ENCODE data around the gene KCNT2. TPM values are rescaled to one million over a fixed set of nuclear protein-coding genes. Genes with fewer than 3 reads are reported as not detected.

KCNT2 gene
- total and polyA plus RNA-seq, 2 of the 8 experiments (the other 6 are each of a cell fraction or from before 2014, with no cell fraction given), result 2.3 to 10.2 TPM

- Histone ChIP-seq H3K36me3 (ENCODE audit: control insufficient read depth in 2 of 4, insufficient read depth in 4 of 4, low read length in 3 of 4) (no peaks in the 10 kb centered on the region), H3K79me2 (ENCODE audit: control insufficient read depth in 1 of 2, insufficient read depth in 2 of 2, low read length in 2 of 2) (no peaks in the 10 kb centered on the region), H3K14ac (ENCODE audit: insufficient read length) (no peak overlapping the region), H2BK12ac (ENCODE audit: low read depth, low read length) (no peak overlapping the region), H3K27ac (ENCODE audit: low read depth, low read length) (no peak overlapping the region), H3K27me3 (replicated peaks in 1 of 4; ENCODE audit: control insufficient read depth in 3 of 4, extremely low read depth in 1 of 4, insufficient read depth in 3 of 4, low read length in 3 of 4) (no peaks in the 10 kb centered on the region), H3K23ac (ENCODE audit: insufficient read length) (no peak overlapping the region), H4K91ac (replicated peaks; ENCODE audit: insufficient read length, low read length) (no peak overlapping the region), H3K79me1 (ENCODE audit: low read depth, low read length) (no peaks in the 10 kb centered on the region), H2BK15ac (ENCODE audit: low read length) (no peak overlapping the region), H3K4ac (replicated peaks; ENCODE audit: insufficient read length, low read depth, low read length) (no peak overlapping the region), H3K4me1 (replicated peaks in 1 of 4; ENCODE audit: control insufficient read depth in 3 of 4, insufficient read depth in 4 of 4, low read length in 3 of 4) (peaks cover 2 to 24% (median 7%) of the 10 kb centered on the region in 4 experiments; a peak in 4 of 7 replicates), H4K5ac (ENCODE audit: insufficient read length, low read depth, low read length) (no peak overlapping the region), H2AK5ac (ENCODE audit: low read depth, low read length) (no peak overlapping the region), H3K56ac (replicated peaks; ENCODE audit: insufficient read length, low read depth, low read length) (no peak overlapping the region), H4K8ac (ENCODE audit: extremely low read depth, insufficient read depth, low read length) (no peak overlapping the region), H4K20me1 (replicated peaks in 1 of 2; ENCODE audit: control insufficient read depth in 1 of 2, insufficient read depth in 2 of 2, low read length in 2 of 2) (no peaks in the 10 kb centered on the region), H3K9me3 (ENCODE audit: insufficient read depth in 2 of 2, low read depth in 1 of 2, low read length in 1 of 2) (no peaks in the 10 kb centered on the region), H2AFZ (ENCODE audit: low read length) (no peak overlapping the region), H2BK120ac (replicated peaks; ENCODE audit: low read depth, low read length) (no peak overlapping the region), H3K23me2 (ENCODE audit: low read depth, low read length) (no peaks in the 10 kb centered on the region), H3K18ac (ENCODE audit: extremely low read depth, low read length) (no peak overlapping the region), H3K9ac (replicated peaks in 1 of 4; ENCODE audit: extremely low read depth in 1 of 4, low read depth in 3 of 4, low read length in 3 of 4) (no peak overlapping the region), H2BK5ac (ENCODE audit: low read depth, low read length) (no peak overlapping the region), H3K4me3 (ENCODE audit: extremely low read depth in 1 of 4, insufficient read depth in 2 of 4, low read depth in 3 of 4, low read length in 4 of 4) (no peak overlapping the region), H2BK20ac (ENCODE audit: low read length) (no peak overlapping the region), H3K4me2 (ENCODE audit: insufficient read depth in 1 of 2, low read depth in 2 of 2, low read length in 2 of 2) (no peak overlapping the region)
- POLR2A ChIA-PET (ENCODE audit: partially characterized antibody), result interaction anchor here (0.6 kb wide), 1 partner anchor 15 kb away, joined by 3 read pairs; no protein-coding TSS in a partner anchor
- no peak for FAIRE-seq
- no peak for DNase-seq (ENCODE audit: low read depth in 1 of 2, low spot score in 2 of 2)
- CTCF ChIA-PET (ENCODE audit: partially characterized antibody), result interaction anchor here (4.3 kb wide), 1 partner anchor 156 kb away, joined by 12 read pairs; no protein-coding TSS in a partner anchor
- WGBS, 2 experiments (ENCODE audit: extremely low coverage in 1 of 2, insufficient coverage in 1 of 2, insufficient read length in 1 of 2, insufficient replicate concordance in 2 of 2, low coverage in 1 of 2, low lambda C conversion rate in 2 of 2, missing lambda C conversion rate in 1 of 2), result 87% methylated on average over 2 of the region's 2 CpGs; no CpG with 5 or more reads in 1 of the 2 experiments
- no peak for TF ChIP-seq CTBP2 (IDR thresholded peaks at IDR 0.05; ENCODE audit: borderline replicate concordance, insufficient read depth, insufficient read length, low read length)
- TF ChIP-seq POLR2AphosphoS5 (IDR thresholded peaks at IDR 0.05; ENCODE audit: low read depth, low read length), result no peak
- TF ChIP-seq EP300 (IDR thresholded peaks at IDR 0.05; ENCODE audit: borderline replicate concordance in 1 of 2, low read depth in 2 of 2, low read length in 2 of 2), result no peak
Observed at GRCh38 chr1:196305216-196305615, 303.0 kb downstream of the KCNT2 start.

Data from H1 (cell line).